HG02981 (cell line): ENCODE results near the gene SMAD6.
A peak's percentile ranks its signal among the peaks of the same experiment; 100 is the strongest.
"Not testable (repeated sequence)": the region's sequence is repeated elsewhere in the genome, so short reads cannot be mapped to it uniquely, and the experiment has no call there.

ENCODE experiments used
- ATAC-seq: cut with Tn5 transposase; IDR thresholded peaks from one replicate; pipeline ENCODE4 v1.9.1; 2021; ENCODE audit warnings: mild to moderate bottlenecking, moderate library complexity; ENCODE audit not compliant: unreplicated experiment

SMAD6 gene

GRCh38 chr15:66674756-66675155, 27.3 kb upstream of the SMAD6 start:
- ATAC-seq: no peak

GRCh38 chr15:66675446-66675845, 26.6 kb upstream of the SMAD6 start:
- ATAC-seq: no peak

GRCh38 chr15:66677336-66677735, 24.7 kb upstream of the SMAD6 start:
- no peak for ATAC-seq

- ATAC-seq: no peak
Measured at GRCh38 chr15:66679061-66679656, 22.9 kb upstream of the SMAD6 start.

GRCh38 chr15:66679657-66680108, 22.4 kb upstream of the SMAD6 start:
- no peak for ATAC-seq

GRCh38 chr15:66680502-66680901, 21.5 kb upstream of the SMAD6 start:
- ATAC-seq: no peak

- no peak for ATAC-seq
Measured at GRCh38 chr15:66681395-66681794, 20.6 kb upstream of the SMAD6 start.

GRCh38 chr15:66682246-66682645, 19.8 kb upstream of the SMAD6 start:
- no peak for ATAC-seq

GRCh38 chr15:66682865-66683264, 19.2 kb upstream of the SMAD6 start:
- no peak for ATAC-seq

GRCh38 chr15:66684136-66684681, 17.8 kb upstream of the SMAD6 start:
- no peak for ATAC-seq

GRCh38 chr15:66685638-66686150, 16.3 kb upstream of the SMAD6 start:
- ATAC-seq: no peak

GRCh38 chr15:66690912-66691311, 11.1 kb upstream of the SMAD6 start:
- not testable (repeated sequence) for ATAC-seq

GRCh38 chr15:66691727-66692126, 10.3 kb upstream of the SMAD6 start:
- ATAC-seq: no peak

- no peak for ATAC-seq
Measured at GRCh38 chr15:66692391-66692790, 9.6 kb upstream of the SMAD6 start.

- ATAC-seq: no peak
Measured at GRCh38 chr15:66692808-66693596, 9.0 kb upstream of the SMAD6 start.

GRCh38 chr15:66696770-66697169, 5.3 kb upstream of the SMAD6 start:
- no peak for ATAC-seq

- ATAC-seq: no peak
Measured at GRCh38 chr15:66698318-66698961, 3.6 kb upstream of the SMAD6 start.

- no peak for ATAC-seq
Measured at GRCh38 chr15:66698971-66699370, 3.1 kb upstream of the SMAD6 start.

GRCh38 chr15:66700412-66700801, 1.6 kb upstream of the SMAD6 start:
- no peak for ATAC-seq

GRCh38 chr15:66700802-66701421, 1.1 kb upstream of the SMAD6 start:
- ATAC-seq: peak; percentile 70

- ATAC-seq: peak; percentile 25
Measured at GRCh38 chr15:66701422-66702034, 508 bp upstream of the SMAD6 start.
